ENCODE measurements around the gene JPH4.
"Not testable (repeated sequence)": the region's sequence is repeated elsewhere in the genome, so short reads cannot be mapped to it uniquely, and the experiment has no call there.

Gene JPH4

GRCh38 chr14:23578560-23579310 lies at the start of gene JPH4:
Gene JPH4, minus strand, starts transcription at chr14:23578790. Its CDS starts 1,337 bp downstream, at chr14:23577453.
- no peak for DNase-seq (ENCODE audit: low read depth)

- DNase-seq (ENCODE audit: low read depth) = no peak
Observed at GRCh38 chr14:23627961-23628360, 49.4 kb upstream of the JPH4 start.

DNA sequence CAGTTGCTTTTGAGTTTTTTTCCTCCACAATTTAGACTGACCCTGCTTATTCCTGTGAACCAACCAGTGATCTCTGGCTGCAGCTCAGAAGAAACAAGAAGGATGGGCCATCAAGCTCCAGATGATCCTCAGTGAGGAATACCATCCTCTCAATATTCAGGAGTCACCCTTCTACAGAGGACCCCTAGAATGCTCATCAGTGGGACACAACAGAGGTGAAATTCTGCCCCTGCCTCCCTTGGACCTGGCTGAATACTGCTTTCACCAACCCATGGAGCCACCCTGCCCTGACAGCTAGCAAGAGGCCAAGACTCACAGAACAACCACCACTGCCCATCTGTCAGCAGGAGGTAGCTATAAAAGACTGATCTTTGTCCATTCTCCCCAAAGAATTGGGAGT lies 48.4 kb upstream of the JPH4 start:
- DNase-seq (ENCODE audit: low read depth) = no peak

- no peak for DNase-seq (ENCODE audit: low read depth)
Observed at GRCh38 chr14:23624830-23625404, 46.3 kb upstream of the JPH4 start.

GRCh38 chr14:23623962-23624361 lies 45.4 kb upstream of the JPH4 start:
- no peak for DNase-seq (ENCODE audit: low read depth)

DNA sequence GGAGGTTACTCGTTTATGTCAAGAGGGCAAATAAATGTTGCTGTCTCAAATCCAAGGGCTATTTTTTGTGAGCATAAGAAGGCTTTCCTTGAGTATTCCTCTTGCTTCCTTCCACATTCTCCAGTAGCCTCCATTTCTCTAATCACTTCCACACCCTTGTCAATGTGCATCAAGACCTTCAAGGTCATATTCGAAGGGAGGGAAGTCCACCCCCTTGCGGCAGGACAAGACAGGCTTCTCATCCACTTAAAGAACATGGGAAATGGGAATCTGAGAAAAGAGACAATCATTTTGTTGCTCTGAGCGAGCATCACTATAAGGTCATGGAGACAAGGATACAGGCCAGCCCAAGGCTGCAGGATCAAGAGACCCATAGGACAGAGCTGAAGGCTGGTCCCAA lies 44.4 kb upstream of the JPH4 start:
- DNase-seq (ENCODE audit: low read depth) = no peak

- no peak for DNase-seq (ENCODE audit: low read depth)
Observed at GRCh38 chr14:23621932-23622730, 43.5 kb upstream of the JPH4 start.

- DNase-seq (ENCODE audit: low read depth) = no peak
Observed at GRCh38 chr14:23621204-23621931, 42.8 kb upstream of the JPH4 start.

GRCh38 chr14:23620177-23620702 lies 41.6 kb upstream of the JPH4 start:
- no peak for DNase-seq (ENCODE audit: low read depth)

DNA sequence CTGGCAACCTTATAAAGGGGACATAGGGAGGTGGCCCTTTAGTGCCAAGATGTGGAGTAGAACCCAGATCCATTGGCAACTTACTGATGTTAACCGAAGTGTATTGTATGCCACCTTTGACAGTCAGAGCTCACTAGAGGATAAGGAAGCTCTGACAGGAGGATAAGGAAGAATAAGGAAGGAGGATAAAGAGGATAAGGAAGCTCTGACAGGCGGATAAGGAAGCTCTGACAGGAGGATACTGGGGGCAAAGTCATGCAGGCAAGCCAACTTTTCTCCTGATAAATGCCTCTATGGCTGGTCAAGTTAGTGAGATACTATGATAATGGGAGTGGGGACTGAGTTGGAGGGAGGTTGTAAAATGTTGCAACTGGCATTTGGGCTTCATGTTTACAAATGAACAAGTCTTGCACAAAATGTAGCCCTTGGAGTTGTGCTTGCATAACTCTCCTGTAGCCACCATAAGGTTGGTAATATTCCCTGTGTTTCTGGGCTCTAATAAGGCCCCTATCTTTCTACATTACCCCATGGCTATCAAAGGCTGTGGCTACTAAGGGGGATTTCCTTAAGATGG lies 39.9 kb upstream of the JPH4 start:
- DNase-seq (ENCODE audit: low read depth) = no peak

- no peak for DNase-seq (ENCODE audit: low read depth)
Observed at GRCh38 chr14:23617539-23617938, 38.9 kb upstream of the JPH4 start.

- no peak for DNase-seq (ENCODE audit: low read depth)
Observed at GRCh38 chr14:23615856-23616255, 37.3 kb upstream of the JPH4 start.

DNA sequence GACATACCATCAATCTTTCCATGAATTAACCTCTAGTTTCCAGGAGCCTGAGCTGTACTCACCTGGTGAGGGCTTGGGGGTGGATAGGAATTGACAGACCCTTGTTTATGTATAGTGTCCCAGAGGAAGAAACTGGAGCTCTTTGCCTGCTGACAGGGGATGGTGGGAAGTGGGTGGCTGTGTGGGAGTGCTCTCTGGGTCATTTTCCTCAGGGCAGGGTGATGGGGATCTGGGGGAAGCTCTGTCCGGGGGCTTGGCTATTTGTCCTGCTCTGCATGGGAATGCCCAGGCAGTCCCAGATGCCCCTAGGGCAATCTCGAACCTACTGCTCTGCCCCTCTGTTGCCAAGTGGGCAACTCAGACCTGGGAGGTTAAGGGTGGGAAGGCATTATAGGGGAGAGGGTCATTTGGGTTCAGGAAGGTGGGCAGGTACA lies 35.8 kb upstream of the JPH4 start:
- no peak for DNase-seq (ENCODE audit: low read depth)

DNA sequence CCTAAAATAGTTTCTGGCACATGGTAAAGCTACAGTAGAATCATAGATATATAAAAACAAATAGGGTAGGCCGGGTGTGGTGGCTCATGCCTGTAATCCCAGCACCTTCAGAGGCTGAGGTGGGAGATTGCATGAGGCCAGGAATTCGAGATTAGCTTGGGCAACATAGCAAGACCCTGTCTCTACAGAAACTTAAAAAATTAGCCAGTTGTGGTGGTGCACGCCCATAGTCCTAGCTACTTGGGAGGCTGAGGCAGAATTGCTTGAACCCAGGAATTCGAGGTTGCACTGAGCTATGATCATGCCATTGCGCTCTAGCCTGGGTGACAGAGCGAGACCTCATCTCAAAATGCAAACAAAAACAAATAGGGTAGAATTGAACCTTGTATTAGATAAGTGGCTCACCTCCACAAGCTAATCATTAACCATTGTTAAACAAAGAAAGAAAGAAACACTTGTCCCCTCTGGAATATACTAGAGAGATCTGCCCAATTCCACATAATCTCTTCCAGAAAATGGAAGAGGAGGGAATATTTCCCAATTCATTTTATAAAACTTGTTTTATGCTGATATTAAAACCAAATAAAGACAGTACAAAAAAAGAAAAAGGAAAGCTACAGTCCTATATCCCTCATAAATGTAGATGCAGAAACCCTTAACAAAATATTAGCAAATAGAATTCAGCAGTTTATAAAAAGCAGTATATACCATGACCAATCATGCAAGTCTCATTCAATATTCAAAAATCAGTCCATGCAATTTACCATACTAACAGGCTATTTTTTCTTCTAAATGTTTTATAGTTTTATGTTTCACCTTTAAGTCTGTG lies 34.9 kb upstream of the JPH4 start:
- no peak for DNase-seq (ENCODE audit: low read depth)

- DNase-seq (ENCODE audit: low read depth) = no peak
Observed at GRCh38 chr14:23612802-23613201, 34.2 kb upstream of the JPH4 start.

DNA sequence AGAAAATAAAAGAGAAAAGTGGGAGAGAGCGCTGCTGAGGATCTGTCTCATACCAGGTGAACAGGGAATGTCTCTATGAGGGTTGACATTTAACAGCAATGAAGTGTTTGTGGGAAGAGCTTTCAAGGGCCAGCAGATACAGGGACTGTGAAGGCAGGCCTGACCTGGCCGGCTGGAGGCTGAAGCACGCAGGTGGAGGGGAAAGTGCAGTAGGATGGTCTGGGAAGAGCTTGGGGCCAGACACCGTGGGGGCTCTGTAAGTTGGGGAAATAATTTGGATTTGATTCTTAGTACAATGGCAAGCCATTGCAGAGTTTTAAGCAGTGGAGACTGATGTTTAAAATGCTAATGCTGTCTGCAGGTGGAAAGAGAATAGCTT lies 33.8 kb upstream of the JPH4 start:
- DNase-seq (ENCODE audit: low read depth) = no peak

DNA sequence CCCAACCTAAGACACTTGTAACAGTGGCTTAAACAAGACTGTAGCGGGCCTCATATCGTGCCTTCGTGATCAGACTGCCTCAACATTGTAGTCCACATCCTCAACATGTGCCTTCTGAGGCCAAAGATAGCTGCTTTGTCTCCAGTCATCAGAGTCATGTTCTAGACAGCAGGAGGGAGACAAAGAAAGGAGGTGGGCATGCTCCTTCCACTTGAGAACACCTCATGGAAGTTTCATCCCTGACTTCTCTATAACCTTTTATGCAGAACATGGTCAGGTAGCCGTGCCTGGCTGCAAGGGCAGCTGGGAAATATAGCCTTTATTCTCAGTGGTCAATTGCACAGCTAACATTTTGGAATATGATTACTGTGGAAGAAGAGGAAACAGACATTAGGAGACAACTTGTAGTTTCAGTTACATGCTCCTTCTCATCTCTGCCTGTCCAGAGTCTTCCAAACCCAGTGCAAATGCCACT lies 32.3 kb upstream of the JPH4 start:
- DNase-seq (ENCODE audit: low read depth) = no peak

GRCh38 chr14:23610090-23610814 lies 31.7 kb upstream of the JPH4 start:
- DNase-seq (ENCODE audit: low read depth) = no peak

GRCh38 chr14:23609411-23610089 lies 31.0 kb upstream of the JPH4 start:
- DNase-seq (ENCODE audit: low read depth) = not testable (repeated sequence)

Data from GM04503 (cell line).